ENCODE results near the gene UBE2E3.
"Not testable (repeated sequence)": the region's sequence is repeated elsewhere in the genome, so short reads cannot be mapped to it uniquely, and the experiment has no call there.

UBE2E3 gene

DNA sequence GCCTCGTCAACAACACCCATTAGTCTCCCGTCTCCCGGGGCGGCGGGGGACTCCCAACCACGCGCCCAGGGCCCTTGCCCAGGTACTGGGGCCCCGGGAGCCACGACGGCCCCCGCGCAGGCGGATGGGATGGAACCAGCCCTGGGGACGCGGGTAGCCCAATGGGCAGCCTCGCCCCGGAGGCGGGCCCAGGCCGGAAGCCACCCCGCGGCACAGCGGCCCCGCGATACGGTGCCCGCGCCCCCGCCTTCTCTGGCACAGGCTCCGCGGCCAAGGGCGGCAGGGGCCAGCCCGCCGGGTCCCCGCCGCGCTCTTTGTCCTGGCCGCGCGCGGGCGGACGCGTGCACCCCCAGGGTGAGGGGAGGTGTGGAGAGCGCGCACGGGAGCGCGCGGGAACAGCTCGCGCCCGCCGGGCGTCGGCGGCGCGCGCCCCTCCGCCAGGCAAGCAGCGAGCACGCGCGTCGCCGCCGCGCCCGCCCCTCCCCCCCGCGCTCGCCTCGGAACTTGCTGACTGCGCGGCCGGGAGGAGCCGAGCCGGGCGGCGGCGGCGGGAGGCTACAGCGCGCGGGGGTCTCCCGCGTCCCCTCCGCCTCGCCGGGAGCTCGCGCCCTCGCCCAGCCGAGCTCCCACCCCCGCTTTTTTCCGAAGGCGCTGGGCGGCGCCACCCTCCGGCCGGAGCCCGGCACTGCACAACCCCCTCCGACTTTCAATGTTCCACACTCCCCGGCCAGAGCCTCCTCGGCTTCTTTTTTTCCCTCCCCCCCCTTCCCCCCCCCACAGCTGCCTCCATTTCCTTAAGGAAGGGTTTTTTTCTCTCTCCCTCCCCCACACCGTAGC is at the start of gene UBE2E3:
UBE2E3 (plus strand) TSS at position 500 of the 837 bp plus-strand sequence. CDS start 1,438 bp downstream, outside the sequence.
- DNase-seq (ENCODE audit: low spot score): peak; percentile 93

DNA sequence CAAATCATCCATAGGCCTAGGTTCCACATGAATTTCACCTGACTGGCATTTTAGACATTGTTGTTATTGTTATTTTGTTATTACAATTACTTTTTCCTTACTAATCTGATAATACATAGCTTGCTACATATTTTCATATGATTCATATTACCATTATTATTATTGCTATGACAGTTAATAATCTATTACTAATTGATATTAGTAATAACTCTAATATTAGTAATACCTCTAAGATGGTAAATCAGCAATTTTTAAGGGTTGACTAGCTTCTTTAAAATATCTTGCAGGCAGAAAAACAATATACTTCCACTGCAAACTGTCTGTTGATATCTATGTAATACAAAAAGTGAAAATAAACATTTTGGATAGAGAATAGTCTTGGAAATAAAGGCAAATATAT is 48.6 kb upstream of the UBE2E3 start:
- DNase-seq (ENCODE audit: low spot score): no peak

DNA sequence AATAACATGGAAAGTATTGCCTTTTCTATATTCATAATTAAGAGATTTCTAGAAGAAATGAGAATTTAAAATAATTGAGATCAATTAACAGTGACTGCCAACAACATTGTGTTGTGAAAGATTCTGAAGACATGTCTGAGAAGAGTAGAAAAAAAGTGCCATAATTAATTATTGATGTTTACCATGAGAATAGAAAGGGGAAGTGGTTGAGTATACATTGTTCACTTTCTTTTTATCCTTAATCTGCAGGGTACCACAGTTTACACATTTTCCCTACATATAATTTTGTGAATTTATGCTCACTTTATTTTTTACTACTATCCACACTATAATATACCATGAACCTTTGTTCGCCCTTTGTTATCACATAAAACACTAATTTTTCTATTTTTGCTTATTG is 47.1 kb upstream of the UBE2E3 start:
- no peak for DNase-seq (ENCODE audit: low spot score)

DNA sequence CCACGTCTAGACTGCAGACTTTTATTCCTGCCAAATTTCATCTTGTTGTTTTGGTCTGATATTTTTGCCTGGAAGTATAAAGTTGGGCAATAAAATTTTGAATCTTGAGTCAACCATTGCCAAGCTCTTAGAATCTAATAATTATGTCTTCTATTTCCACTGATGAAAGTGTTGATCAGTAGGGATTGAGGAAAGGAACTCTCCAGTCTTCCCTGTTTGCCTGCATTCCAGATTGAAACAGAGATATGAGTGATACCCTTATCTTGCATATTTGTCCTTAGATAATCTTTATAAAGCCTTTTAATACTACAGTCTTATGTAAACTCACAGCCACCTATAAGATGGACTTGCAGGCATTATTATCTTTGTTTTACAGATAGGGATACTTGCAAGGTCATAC is 45.5 kb upstream of the UBE2E3 start:
- DNase-seq (ENCODE audit: low spot score): no peak

DNA sequence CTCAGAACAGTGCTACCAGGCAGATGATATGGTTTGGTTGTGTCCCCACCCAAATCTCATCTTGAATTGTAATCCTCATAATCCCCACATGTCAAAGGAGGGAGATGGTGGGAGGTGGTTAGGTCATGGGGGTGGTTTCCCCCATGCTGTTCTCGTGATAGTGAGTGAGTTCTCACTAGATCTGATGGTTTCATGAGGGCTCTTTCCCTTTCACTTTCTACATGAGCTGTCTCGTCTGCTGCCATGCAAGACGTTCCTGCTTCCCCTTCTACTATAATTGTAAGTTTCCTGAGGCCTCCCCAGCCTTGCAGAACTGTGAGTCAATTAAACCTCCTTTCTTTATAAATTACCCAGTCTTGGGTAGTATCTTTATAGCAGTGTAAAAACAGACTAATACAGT is 42.9 kb upstream of the UBE2E3 start:
- DNase-seq (ENCODE audit: low spot score): not testable (repeated sequence)

DNA sequence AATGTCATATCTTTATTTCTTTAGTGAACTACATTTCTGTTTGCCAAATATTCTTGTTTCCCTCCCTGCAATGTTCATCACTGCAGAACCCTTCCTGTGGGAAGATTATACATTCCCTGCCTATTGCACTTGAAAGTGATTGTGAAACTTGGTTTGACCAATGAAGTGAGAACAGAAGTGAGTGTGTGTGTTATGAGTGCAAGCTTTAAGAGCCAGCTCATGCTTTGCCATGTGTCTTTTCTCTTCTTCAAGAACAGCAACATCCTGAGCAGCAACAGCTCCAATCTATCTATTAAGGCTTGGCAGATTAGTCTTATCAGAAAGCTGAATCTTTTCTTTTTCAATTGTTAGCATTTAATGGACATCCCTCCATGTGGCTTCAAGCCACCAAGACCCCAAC is 42.0 kb upstream of the UBE2E3 start:
- DNase-seq (ENCODE audit: low spot score): no peak

DNA sequence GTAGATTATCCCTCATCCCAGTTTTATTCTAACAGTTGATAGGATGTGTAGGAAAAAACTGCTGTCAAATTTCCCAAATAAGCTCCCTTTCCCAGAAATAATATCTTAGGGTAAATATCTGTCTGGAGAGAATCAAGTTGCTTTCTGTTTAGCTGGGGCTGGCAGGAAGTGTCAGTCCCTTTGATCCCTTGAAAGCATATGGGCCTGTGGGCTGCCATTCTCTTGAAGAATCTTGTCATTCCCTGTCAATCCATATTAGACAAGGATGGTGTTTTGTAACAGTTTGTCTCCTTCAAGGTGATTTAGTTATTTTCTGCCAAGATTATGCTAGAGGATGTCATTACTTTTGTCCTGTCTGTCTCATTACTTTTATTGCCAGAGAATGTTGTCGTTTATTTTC is 37.1 kb upstream of the UBE2E3 start:
- no peak for DNase-seq (ENCODE audit: low spot score)

DNA sequence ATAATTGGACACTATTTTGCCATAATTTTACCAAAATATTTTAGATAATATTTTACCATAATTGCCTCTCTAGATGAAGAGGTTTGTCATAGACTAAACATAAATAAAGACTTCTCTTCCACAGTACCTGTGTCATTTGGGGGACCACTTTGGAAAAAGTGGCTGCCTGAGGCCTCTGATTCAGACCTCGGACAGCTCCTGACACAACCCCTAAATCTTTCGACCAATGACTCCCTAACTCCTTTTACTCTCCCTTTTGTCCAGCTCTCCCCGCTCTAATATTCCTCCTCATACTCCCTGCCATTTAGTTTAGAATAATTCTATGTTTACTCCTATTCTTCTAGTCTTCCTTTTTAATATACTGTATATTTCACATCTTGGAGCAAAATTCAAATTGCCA is 36.0 kb upstream of the UBE2E3 start:
- DNase-seq (ENCODE audit: low spot score): no peak

DNA sequence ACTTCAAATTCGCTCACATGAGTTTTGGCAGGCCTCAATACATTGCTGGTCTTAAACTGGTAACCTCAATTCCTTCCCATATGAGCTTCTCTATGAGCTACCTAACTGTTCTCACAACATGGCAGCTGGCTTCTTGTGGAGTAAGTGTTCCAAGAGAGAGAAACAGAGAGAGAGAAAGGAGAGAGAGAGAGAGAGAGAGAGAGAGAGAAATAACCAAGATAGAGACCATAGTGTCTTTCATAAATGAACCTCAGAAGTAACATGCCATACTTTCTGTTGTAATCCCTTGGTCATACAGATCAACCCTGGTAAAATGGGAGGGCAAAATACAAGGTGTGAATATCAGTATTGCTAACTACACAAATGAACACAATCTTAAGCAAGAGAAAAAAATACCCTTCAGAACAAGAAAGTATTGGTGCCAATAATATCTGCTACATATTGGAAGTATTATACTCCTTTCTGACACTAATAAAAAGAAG is 33.2 kb upstream of the UBE2E3 start:
- DNase-seq (ENCODE audit: low spot score): no peak

DNA sequence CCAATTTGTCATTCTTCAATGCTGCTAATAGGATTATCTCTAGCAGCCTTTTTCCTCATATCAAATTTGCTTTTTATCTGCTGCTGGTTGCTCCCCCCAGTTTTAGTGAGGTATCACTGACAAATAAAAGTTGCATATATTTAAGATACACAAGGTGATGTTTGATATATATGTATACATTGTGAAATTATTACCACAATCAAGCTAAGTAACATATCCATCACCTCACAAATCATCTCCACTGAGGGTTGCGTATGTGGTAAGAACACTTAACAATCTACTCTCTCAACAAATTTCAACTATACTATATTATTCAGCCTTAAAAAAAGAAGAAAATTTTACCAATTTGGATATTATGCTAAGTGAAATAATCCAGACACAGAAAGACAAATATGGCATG is 30.5 kb upstream of the UBE2E3 start:
- DNase-seq (ENCODE audit: low spot score): no peak

DNA sequence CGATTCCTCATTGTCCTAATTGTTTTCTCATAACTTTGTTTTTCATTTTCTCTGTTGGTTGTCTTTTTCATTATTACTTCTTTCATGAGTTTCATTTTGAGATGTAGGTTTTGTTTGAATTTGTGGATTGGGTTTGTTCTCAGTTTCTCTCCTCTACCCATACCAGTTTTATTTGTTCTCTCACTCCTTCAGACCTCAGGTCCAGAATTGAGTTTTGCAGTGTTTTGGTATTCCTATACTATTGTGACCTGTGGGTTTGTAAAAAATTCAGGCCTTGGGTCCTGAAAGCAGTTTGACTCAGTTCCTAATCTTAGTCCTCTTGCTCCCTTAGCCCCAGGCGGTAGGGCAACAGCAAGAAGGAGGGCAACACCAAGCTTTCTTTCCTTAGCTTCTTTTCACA is 28.3 kb upstream of the UBE2E3 start:
- no peak for DNase-seq (ENCODE audit: low spot score)

DNA sequence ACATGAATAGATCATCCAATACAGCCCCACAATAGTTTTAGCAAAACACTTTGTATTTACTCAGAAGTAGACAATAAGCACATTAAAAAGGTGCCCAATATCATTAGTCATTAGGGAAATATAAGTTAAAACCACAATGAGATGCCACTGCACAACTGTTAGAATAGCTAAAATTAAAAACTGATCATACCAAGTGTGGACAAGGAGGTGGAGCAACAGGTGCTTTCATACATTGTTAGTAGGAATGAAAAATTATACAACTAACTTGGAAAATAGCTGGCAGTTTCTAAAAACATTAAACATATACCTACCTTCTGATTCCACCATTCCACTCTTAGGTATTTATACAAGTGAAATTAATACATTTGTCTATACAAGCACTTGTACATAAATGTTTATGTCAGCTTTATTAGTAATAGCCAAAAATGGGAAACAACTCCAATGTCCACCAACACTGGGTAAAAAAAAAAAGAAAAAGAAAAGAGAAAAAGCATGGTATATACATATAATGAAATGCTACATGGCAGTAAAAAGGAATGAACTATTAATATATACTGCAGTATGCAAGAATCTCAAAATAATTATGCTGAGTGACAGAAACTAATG is 27.6 kb upstream of the UBE2E3 start:
- no peak for DNase-seq (ENCODE audit: low spot score)

DNA sequence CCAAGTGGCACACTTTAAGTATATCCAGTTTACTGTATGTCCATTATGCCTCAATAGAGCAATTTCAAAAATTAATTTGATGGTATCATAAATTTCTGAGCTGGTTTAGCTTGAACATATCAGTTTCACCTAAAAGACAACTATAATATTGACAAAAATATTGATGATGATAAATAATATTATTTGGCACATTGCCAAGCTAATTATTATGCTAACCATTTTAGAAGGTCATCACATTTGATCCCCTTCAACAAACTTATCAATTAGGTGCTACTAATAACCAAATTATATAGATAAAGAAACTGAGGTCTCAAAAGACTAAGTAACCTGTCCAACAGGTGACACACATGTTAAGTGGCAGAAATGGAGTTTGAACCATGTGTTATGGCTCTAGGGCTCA is 26.9 kb upstream of the UBE2E3 start:
- no peak for DNase-seq (ENCODE audit: low spot score)

DNA sequence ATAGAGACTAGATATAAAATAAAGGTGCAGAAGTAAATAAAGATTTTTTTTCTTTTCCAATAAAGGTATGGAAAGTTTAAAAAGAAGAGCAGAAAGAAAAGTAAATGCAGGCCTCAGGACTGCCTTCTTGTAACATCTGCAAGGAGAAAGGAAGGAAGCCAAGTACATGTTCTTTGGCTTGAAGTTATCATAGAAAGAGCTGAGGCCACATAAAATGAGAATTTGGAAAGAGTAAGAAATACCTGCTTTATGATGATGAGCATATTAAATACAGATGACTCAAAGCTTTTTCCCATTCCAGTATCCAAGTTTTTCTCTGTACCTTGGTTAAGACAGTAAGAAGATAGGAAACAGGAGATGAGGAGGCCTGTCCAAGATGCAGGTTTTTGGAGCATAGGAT is 25.3 kb upstream of the UBE2E3 start:
- DNase-seq (ENCODE audit: low spot score): no peak

DNA sequence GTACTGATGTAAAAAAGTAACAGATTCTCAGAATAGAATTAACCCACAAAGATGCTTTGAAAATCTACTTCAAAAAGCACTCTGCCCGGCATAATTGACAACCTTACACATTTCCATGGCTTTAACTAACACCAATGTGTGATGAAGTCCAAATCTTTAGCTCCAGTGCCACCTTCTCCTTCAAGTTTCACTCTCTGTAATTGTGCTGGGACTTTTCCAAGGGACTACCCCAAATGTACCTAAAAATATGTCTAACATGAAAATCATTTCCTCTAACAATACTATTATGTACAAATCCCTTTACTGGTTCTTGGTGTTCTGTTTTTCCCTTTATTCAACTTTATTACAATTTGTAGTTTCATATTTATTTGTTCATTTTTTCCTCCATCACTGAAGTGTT is 20.6 kb upstream of the UBE2E3 start:
- no peak for DNase-seq (ENCODE audit: low spot score)

DNA sequence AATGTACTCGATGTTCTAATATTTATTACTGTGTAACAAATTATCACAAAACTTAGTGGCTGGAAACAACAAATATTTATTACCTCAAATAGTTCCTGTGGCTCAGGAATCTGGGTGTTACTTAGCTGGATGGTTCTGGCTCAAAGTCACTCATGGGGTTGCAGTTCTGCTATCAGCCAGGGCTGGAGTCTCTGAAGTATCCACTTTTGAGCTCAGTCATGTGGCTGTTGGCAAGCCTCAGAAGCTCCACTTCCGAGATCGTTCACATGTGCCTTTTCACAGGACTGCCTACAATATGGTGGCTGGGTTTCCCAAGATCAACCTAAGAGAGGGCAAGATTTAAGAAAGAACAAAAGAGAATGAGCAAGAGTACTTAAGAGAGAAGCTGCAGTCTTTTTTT is 19.4 kb upstream of the UBE2E3 start:
- no peak for DNase-seq (ENCODE audit: low spot score)

DNA sequence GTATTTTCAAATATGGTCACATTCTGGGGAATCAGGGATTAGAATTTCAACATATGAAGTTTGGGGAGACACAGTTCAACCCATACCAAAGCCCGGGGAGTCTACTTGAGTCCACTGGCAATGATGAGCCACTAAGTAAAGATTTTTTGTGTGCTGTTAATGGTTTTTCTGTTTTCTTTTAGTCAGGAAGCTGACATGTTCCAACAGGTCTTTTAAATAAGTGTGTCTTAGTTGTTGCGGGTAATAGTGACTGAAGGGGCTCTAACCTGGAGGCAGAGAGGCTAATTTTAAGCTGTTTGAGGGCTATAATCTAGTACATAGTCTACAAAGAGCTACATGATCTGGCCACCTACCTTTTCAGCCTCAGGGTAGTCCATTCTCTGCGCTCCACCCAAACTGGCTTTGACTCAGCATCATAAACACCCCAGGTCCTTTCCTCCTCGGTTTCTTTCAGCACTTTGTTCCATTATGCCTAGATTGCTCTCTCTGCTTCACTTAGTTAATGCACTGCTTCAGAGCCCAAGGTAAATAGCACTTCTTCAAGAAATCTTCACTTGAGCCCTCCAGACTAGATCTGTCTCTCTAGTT is 17.6 kb upstream of the UBE2E3 start:
- no peak for DNase-seq (ENCODE audit: low spot score)

DNA sequence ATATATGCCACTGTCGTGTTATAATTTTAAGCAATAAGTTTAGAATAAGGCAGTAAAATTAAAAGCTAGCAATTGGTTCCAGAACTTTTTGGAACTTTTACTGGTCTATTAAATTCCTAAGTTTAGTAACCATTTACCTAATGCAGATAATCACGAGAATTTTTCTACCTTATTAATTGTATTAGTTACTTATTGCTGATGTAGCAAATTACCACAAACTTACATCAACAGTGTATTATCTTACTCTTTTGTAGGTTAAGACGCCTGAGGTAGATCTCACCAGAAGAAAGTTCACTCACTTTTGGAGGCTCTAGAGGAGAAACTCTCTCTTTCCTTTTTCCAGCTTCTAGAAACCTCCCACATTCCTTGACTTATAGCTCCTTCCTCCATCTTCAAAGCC is 14.0 kb upstream of the UBE2E3 start:
- no peak for DNase-seq (ENCODE audit: low spot score)

DNA sequence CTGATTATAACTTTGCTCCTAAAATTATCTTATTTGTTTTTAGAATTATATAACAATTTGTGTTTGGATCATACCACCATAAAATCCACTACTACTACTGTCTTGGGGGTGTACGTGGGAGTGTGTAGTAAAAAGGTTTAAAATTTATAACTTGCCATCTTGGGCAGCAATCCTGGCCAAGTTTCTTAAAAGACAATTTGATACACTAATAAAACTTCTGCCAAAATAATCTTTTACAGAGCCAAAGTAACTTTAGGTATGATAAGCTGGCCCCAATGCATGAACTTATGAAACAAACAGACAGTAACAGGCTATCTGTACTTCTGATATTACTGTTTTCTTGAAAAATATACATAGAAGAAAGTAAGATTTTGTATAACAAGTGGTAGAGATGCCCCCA is 11.3 kb upstream of the UBE2E3 start:
- no peak for DNase-seq (ENCODE audit: low spot score)

DNA sequence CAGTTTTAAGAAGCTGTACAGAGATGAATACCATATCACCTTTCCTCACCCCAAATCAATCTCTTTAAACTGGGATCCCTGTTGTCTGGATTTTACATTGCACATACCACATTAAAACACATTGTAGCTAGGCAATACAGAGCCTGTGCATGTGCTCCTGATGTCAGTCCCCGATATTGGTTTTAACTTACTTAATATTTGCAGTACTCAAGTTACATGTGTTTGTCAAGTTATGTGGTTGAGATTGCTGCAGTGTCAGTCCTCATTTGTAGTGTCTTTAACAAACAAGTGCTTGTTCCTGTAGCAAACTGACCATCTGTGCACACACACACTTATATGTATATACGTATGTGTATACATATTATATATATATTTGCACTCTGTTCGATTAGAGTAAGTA is 10.4 kb upstream of the UBE2E3 start:
- no peak for DNase-seq (ENCODE audit: low spot score)

DNA sequence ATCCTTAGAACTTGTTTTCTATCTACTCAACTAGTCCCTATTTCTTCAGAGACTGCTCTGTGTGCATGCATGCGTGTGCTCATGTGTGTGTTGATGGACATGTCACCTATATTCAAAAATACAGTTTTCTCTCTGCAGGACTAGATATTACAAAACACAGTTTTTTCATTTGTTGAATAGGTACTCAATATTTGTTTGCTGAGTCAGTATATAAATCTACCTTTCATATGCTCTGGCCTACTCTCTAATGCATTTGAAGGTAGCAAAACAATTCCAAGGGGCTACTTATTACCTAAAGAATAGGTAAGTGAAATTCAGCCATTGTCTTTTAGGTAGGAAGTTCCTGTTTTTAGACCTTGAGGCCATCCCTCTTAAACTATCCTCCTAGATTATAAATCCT is 8.6 kb upstream of the UBE2E3 start:
- DNase-seq (ENCODE audit: low spot score): no peak

DNA sequence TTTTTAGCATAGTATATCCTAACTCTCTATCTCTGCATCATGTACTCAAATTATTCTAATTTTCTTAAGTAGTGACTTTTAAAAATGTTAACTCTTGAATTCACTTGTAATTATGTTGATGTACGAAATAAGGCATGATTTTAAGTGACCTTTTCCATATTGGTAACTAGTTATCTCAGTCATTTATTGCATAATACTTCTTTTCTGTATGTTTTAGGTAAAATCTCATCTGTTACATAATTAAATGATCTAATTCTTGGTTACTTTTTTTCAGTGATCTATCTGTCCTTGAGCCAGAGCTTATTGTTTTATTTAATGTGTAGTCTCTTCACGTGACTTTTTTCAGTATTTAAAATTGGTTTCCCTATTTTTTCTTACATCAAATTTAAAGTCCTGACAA is 4.8 kb upstream of the UBE2E3 start:
- no peak for DNase-seq (ENCODE audit: low spot score)
